ENCODE data around the gene KRTAP10-2.
"Not testable (repeated sequence)": the region's sequence is repeated elsewhere in the genome, so short reads cannot be mapped to it uniquely, and the experiment has no call there.

Gene KRTAP10-2

DNA sequence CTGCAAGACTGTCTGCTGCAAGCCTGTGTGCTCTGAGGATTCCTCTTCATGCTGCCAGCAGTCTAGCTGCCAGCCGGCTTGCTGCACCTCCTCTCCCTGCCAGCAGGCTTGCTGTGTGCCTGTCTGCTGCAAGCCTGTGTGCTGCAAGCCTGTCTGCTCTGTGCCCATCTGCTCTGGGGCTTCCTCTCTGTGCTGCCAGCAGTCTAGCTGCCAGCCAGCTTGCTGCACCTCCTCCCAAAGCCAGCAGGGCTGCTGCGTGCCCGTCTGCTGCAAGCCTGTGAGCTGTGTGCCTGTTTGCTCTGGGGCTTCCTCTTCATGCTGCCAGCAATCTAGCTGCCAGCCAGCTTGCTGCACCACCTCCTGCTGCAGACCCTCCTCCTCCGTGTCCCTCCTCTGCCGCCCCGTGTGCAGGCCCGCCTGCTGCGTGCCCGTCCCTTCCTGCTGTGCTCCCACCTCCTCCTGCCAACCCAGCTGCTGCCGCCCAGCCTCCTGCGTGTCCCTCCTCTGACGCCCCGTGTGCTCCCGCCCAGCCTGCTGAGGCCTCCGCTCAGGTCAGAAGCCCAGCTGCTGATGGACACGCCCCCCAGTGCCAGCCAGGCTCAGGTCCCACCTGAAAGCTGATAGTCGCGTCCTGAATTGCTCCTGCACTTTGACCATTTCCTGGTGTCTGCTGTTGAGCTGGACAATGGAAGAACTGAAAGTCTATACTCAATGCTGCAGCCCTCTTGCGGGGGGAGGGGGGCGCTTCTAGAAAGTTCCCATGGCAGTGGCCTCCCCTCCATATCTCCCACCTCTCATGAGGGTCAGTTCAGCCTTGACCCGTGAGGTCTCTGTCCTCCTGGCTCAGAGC, 23.4 kb upstream of the KRTAP10-2 start:
- TF ChIP-seq POLR2AphosphoS5 (IDR thresholded peaks at IDR 0.05; ENCODE audit: low read depth, low read length) (no peak), TAF1 (IDR thresholded peaks at IDR 0.05; ENCODE audit: borderline replicate concordance, insufficient read depth, low read length) (no peak), FOXP2 (optimal IDR thresholded peaks at IDR 0.05; ENCODE audit: borderline replicate concordance, extremely low read depth, extremely low read length, insufficient read depth) (no peak), SIN3A (IDR thresholded peaks at IDR 0.05; ENCODE audit: borderline replicate concordance, insufficient read depth, low read length) (no peak)
- TF ChIP-seq, protein P1, sequence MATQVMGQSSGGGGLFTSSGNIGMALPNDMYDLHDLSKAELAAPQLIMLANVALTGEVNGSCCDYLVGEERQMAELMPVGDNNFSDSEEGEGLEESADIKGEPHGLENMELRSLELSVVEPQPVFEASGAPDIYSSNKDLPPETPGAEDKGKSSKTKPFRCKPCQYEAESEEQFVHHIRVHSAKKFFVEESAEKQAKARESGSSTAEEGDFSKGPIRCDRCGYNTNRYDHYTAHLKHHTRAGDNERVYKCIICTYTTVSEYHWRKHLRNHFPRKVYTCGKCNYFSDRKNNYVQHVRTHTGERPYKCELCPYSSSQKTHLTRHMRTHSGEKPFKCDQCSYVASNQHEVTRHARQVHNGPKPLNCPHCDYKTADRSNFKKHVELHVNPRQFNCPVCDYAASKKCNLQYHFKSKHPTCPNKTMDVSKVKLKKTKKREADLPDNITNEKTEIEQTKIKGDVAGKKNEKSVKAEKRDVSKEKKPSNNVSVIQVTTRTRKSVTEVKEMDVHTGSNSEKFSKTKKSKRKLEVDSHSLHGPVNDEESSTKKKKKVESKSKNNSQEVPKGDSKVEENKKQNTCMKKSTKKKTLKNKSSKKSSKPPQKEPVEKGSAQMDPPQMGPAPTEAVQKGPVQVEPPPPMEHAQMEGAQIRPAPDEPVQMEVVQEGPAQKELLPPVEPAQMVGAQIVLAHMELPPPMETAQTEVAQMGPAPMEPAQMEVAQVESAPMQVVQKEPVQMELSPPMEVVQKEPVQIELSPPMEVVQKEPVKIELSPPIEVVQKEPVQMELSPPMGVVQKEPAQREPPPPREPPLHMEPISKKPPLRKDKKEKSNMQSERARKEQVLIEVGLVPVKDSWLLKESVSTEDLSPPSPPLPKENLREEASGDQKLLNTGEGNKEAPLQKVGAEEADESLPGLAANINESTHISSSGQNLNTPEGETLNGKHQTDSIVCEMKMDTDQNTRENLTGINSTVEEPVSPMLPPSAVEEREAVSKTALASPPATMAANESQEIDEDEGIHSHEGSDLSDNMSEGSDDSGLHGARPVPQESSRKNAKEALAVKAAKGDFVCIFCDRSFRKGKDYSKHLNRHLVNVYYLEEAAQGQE (IDR thresholded peaks at IDR 0.05; ENCODE audit: insufficient read depth in 1 of 2, low read depth in 2 of 2, low read length in 2 of 2), result no peak

DNA sequence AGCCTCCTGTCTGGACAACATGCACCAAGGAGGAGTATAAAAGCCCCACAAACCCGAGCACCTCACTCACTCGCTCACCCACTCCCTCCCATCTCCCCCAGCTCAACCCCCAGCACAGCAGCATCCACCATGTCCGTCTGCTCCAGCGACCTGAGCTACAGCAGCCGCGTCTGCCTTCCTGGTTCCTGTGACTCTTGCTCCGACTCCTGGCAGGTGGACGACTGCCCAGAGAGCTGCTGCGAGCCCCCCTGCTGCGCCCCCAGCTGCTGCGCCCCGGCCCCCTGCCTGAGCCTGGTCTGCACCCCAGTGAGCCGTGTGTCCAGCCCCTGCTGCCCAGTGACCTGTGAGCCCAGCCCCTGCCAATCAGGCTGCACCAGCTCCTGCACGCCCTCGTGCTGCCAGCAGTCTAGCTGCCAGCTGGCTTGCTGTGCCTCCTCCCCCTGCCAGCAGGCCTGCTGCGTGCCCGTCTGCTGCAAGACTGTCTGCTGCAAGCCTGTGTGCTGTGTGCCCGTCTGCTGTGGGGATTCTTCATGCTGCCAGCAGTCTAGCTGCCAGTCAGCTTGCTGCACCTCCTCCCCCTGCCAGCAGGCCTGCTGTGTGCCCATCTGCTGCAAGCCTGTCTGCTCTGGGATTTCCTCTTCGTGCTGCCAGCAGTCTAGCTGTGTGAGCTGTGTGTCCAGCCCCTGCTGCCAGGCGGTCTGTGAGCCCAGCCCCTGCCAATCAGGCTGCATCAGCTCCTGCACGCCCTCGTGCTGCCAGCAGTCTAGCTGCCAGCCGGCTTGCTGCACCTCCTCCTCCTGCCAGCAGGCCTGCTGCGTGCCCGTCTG, 22.5 kb upstream of the KRTAP10-2 start, which contains the start of gene KRTAP10-4:
TSS of gene KRTAP10-4 (plus strand) at position 100 of the 827 bp plus-strand sequence. CDS start at position 130, 30 bp downstream.
- not testable (repeated sequence) for TF ChIP-seq SIN3A (IDR thresholded peaks at IDR 0.05; ENCODE audit: borderline replicate concordance, insufficient read depth, low read length); TAF1 (IDR thresholded peaks at IDR 0.05; ENCODE audit: borderline replicate concordance, insufficient read depth, low read length); POLR2AphosphoS5 (IDR thresholded peaks at IDR 0.05; ENCODE audit: low read depth, low read length)

DNA sequence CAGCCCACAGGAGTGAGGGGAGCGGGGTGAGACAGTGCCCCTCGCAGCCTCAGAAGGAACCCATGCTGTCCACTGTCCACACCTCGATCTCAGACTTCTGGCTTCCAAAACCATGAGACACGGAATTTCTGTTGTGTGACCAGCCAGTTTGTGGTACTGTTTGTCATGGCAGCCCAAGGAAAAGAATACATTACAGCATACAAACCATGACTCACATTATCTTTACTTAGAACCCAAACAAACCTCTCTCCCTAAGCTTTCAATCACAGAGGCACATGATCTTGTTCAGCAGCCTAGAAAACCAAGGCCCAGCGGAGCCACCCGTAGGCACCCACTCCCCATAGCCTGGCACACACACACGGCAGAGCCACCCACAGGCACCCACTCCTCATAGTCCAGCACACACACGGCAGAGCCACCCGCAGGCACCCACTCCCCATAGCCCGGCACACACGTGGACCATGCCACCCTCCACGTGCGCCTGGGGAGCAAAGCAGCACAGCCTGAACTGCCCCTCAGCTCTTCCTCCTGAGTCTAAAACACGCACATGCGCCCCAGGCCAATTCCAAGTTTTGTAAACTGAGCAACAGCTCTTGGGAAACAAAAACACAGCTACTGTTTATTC, 21.8 kb upstream of the KRTAP10-2 start:
- TF ChIP-seq POLR2AphosphoS5 (IDR thresholded peaks at IDR 0.05; ENCODE audit: low read depth, low read length), result no peak
- TF ChIP-seq TAF1 (IDR thresholded peaks at IDR 0.05; ENCODE audit: borderline replicate concordance, insufficient read depth, low read length), result no peak
- no peak for TF ChIP-seq FOXP2 (optimal IDR thresholded peaks at IDR 0.05; ENCODE audit: borderline replicate concordance, extremely low read depth, extremely low read length, insufficient read depth)
- TF ChIP-seq, protein P1 (IDR thresholded peaks at IDR 0.05; ENCODE audit: insufficient read depth in 1 of 2, low read depth in 2 of 2, low read length in 2 of 2), result no peak
- no peak for TF ChIP-seq SIN3A (IDR thresholded peaks at IDR 0.05; ENCODE audit: borderline replicate concordance, insufficient read depth, low read length)

DNA sequence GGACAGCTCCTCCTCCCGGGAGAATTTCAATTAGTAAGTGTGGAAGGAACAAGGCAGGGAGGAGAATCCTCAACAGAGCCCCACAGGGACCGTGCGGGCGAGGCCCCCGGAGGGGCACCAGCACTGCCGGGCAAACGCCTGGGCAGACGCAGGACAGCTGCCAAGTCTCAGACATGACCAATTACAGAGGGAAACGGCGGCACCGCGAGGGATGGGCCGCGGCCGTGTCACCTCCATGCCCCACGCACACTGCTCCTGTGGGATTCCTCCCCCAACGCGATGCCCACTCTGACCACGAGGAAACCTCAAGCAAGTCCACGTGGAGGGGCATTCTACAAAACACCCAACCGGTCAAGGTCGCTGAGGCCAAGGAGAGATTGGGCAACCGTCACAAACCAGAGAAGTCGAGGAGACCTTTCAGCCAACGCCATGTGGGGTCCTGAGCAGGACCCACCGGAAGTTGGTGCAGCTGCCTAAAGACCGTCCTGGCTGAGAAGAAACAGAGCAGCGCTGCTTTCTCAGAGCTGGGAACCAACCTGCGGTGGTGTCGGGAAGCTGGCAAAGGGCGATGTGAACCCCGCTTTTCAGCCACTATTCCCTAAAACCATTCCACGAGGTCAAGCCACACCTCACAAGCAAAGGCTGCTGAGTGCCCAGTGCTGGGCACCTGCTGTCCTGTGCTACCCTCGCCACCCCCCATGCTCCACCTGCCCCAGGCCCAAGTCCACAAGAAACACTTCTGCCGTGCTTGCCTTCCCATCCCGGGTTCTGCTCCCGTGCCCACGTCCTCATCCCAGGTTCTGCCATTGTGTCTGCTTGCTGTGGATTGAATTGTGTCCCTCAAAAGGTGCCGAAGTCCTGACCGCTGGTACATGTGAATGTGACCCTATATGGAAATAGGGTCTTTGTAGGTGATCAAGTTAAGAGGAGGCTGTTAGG, 20.8 kb upstream of the KRTAP10-2 start:
- TF ChIP-seq POLR2AphosphoS5 (IDR thresholded peaks at IDR 0.05; ENCODE audit: low read depth, low read length), result no peak
- no peak for TF ChIP-seq FOXP2 (optimal IDR thresholded peaks at IDR 0.05; ENCODE audit: borderline replicate concordance, extremely low read depth, extremely low read length, insufficient read depth)
- TF ChIP-seq, protein P1 (IDR thresholded peaks at IDR 0.05; ENCODE audit: insufficient read depth in 1 of 2, low read depth in 2 of 2, low read length in 2 of 2), result no peak
- TF ChIP-seq SIN3A (IDR thresholded peaks at IDR 0.05; ENCODE audit: borderline replicate concordance, insufficient read depth, low read length), result no peak
- TF ChIP-seq TAF1 (IDR thresholded peaks at IDR 0.05; ENCODE audit: borderline replicate concordance, insufficient read depth, low read length), result no peak

Measured in PFSK-1 (cell line).